ENCODE results near the gene ANKS1B.

Gene ANKS1B

DNA sequence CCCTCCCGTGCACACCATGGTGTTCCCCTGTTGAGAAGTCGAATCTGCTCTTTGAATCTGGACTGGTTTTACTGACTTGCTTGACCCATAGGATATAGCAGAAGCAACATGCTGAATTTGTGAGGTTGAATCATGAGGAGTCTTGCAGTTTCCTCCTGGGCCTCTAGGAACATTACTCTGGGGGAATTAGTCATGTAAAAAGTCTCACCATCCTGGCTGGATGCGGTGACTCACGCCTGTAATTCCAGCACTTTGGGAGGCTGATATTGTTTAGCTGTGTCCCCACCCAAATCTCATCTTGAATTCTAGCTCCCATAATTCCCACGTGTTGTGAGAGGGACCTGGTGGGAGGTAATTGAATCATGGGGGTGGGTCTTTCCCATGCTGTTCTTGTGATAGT lies 1228.9 kb downstream of the ANKS1B start:
- peak; percentile 62 for DNase-seq (ENCODE audit: low read depth)

DNA sequence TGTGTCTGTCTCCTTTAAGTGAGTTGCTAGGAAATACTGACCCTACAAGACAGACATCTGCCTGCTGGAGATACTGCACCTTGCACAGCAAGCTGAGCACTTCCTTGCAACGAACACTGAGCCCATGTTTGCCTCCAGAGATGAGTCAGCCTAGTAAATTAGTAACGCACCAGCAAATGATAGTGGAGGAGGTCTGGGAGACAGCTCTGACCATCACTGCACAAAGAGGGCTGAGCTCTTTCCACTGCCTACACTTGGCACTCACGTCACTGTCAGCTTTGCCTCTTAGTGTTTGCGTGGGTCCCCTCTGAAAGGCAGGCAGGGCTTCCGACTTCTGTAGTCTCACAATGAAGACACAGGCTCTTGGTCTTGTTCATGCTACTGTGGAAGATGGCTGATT lies 1230.6 kb downstream of the ANKS1B start:
- DNase-seq (ENCODE audit: low read depth): peak; percentile 50

DNA sequence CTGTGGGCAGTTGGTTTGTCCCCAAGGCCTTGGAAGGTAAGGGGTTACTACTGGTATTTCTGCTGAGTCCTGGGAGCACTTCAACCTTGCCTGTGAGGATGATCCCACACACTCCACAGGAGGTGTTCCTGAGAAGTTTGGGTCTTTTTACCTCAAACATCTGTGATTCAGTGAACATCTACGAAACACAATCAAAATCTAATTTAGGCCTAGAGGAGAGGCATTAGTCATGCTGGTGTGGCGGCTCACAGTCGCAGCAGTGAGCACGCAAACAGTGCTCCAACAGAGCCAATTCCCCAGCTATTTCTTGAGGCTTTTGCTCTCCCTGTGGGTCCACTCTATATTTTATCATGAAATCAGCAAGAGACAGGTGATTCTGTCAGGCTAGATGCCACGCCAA lies 1232.0 kb downstream of the ANKS1B start:
- DNase-seq (ENCODE audit: low read depth): peak; percentile 10

DNA sequence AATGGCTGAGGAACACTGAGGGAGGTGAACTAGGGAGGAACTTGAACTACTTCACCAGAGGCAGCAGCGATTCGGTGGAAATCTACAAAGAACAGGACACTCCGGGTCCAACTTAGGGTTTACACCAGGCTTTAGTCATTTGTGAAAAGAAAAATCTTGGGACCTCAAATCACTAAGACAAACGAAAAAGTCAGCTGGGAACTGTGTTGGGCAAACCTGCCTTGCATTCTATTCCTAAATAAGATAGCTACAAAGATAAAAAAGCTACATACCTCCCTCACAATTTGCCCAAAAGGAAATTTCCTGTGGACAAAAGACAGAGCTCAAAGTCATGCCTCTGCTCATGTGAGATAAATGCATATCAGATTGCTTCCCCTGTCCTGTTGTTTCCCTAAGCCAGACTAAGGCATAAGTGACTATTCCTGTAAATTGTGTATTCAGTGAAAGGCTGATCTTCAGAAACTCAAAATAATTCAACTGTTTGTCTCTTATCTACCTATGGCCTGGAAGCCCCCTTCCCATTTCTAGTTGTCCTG lies 1233.1 kb downstream of the ANKS1B start:
- no peak for DNase-seq (ENCODE audit: low read depth)

- DNase-seq (ENCODE audit: low read depth): no peak
These were observed 1234.2 kb downstream of the ANKS1B start for GRCh38 chr12:98750511-98750910.

GRCh38 chr12:98748463-98748862 lies 1236.3 kb downstream of the ANKS1B start:
- no peak for DNase-seq (ENCODE audit: low read depth)

DNA sequence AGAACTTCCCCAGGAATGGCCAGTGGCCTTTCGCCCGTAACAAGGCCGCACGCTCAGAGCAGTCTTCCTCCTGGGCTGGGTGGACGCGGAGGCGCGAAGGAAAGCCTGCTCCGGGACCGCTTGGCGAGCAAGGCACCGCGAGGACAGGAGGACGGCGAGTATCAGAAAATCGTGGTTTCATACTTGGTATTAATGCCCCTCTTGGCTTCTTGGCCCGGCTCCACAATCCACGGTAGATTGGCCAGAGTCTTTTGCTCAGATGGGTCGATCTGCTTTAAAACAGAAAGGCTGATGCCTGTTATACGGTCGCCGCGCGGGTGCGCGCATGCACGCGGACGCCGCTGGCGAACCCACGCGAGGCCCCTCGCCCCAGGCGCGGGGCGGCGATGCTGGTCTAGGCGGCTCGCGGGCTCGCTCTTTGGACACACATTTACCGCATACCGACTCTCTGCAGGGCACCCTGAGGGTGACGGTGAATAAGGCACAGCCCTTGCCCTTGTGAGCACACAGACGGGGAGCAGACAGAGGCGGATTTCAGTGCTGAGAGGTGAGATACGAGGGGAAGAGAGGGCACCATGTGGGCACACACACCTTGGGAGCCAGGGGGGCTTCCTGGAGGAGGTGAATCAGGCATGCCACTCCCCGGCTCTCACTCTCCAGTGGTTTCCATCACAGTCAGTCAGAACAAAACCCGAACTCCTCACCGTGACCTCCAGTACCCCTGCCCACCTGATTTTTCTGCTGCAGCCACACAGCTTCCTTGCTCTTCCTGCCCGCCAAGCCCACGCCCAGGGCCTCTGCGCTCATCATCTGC lies 1239.0 kb downstream of the ANKS1B start:
- peak; percentile 19 for DNase-seq (ENCODE audit: low read depth)

DNA sequence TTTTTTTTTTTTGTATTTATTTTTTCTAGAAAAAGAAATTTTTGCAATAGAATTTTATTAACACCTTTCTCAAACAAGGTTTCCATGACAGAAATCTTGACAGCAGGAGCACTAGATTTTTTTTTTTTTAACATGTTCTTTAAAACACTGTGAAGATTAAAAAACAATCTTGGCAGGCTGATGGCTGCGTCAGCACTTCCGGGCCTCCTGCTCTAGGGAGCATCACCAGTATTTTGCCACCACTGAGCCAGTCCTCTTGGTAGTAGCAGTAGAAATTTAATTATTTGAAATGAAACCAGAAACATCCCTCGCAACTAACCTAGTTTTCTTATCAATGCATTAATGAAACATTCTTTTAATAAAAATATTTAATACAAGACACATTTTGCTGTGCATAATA lies 1240.1 kb downstream of the ANKS1B start:
- no peak for DNase-seq (ENCODE audit: low read depth)

DNA sequence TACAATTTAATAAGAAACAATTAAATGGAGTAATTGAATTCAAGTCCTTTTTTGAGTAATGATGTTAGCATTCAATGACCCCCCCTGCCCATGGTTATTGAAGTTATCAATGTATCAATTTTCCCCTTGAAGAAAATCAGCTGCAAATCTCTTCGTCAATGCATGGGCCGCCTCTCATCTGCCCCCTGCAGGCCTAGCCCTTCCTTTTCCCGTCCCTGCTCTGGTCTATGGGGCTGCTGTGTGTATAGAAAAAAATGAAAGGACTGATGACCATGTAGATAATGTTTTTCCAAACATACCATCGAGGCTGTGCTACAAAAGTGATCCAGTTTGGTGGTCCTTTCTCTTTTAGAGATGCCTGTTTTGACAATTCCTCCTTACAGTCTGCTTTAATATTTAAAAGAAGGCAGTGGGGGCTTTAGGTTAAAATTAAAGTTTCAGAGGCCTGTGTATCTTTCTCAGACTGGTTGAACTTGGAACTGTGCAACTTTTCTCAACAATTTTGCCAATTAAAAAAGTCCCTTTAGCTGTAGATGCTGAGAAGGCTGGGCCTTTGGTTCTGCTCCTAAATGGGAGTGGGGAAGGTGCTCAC lies 1241.3 kb downstream of the ANKS1B start:
- peak; percentile 41 for DNase-seq (ENCODE audit: low read depth)

DNA sequence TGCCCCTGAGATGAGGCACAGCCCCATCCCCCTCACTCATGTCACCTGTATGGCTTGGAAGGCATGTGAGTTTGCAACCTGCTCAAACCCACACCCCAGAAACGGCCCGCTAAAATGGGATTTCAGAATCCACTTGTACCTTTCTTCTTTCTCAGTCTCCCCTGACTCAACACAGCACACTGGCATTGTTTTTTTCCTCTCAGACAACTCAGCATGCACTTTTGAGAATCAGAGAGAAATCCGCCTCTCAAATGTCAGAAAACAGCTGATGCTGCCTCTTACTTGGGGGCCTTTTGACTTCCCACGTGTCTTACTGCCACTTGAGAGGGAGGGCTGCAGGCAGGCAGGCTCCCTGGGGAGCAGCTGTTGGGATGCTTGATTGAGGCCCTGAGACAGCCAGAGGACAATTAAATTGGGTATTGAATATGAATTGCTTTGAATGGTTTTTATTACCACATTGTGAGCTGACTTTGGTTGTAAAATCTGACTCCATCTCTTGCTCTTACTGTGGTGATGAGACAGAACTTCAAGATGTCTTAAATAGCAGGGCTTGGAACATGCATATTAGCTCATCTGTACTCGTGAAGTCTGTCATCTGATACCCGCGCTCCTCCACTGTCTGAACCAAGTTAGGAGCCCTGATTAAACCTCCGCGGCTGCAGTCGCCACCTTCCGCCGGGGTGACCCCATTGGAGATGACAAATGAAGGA lies 1243.0 kb downstream of the ANKS1B start:
- peak; percentile 22 for DNase-seq (ENCODE audit: low read depth)

DNA sequence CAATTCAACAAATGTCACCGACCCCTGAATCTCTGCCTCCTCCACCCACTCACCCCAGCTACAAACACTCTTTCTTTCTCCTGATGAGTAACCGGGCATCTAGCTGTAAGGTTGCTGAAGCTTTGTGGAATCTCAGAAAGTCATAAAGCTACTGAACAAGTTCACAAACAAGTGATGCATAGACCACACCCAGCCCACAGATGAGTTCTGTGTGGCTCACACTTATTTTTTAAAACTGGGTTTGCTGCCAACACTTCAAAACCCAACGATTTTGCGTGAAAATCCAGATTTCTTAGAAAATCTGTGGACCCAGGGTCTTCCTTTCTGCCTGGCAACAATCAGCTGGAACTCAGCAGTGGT lies 1243.6 kb downstream of the ANKS1B start:
- no peak for DNase-seq (ENCODE audit: low read depth)

DNA sequence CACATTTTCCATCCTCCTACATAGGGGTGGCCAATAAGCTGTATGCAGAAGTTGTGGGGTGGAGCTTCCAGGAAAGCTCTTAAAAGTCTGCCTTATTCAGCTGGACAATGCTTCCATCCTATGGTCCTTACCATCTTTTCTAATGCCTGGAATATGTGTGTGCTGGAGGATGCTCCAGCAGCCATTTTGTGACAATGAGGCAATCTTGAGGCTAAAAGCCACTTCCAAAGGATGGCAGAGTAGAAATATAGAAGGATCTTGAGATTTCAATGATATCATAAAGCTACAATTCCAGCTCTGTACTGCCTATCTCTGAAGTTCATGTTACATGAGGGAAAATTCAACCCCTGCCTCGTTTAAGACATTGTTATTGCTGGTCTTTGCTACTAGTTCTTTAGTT lies 1244.0 kb downstream of the ANKS1B start:
- DNase-seq (ENCODE audit: low read depth): no peak

- no peak for DNase-seq (ENCODE audit: low read depth)
These were observed 1246.2 kb downstream of the ANKS1B start for GRCh38 chr12:98738539-98738938.

GRCh38 chr12:98738002-98738401 lies 1246.7 kb downstream of the ANKS1B start:
- no peak for DNase-seq (ENCODE audit: low read depth)

- no peak for DNase-seq (ENCODE audit: low read depth)
These were observed 1247.4 kb downstream of the ANKS1B start for GRCh38 chr12:98737322-98737712.

DNA sequence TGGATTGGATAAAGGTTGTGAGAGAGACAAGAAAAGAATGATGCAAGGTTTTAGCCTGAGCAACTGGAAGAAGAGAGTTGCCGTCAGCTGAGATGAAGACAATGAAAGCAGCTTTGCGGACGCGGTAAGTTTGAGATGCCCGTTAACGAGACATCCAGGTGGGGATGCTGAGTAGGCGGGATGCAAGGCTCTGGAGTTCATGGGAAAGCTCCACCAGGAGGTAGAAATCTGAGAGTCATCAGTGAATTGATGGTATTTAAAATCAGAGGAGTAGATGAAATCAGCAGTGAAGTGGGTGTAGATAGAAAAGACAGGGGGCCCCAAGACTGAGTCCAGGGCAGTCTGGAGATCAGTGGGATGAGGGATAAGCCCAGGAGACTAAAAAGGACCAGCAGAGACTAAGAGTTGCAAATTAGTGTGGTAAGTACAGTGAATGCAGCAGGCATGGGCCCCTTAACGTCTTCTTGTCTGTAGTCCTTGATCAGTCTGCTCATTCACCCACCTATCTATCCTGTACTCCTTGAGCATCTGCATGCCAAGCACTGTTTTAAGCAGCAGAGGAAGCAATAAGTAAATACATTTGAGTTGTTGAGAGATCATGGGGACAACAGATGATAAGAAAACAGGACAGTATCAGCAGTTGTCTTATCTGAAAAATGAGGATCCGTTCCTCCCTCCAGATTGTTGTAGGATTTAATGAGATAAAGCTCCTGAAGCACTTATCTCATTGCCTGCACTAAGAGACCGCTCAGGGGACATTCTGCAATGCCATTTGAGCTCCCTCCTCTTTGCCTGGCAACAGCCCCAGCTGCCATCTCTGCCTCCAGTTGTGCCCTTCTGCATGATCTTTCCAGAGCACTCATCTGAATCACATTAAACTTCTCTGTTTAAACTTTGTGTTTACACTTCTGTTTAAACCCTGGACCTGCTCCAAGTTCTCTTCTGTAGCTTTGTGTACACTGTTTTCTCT lies 1248.1 kb downstream of the ANKS1B start:
- peak; percentile 36 for DNase-seq (ENCODE audit: low read depth)

DNA sequence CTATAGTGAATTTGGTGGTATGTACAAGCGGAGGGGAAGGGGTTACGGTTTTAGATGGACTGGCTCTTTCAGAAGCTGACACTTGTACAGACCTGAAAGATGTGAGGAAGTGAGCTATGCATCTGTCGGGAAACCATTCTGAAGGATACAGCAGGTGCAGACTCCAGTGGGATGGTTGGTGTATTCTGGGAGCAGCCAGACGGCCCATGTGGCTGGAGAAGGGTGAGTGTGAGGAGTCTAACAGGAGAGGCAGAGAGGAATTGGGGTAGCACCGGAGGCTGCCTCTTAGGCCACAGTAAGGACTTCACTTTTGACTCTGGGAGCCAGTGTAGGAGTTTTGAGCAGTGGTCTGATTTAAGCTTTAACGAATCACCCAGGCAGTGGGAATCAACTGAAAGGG lies 1248.9 kb downstream of the ANKS1B start:
- no peak for DNase-seq (ENCODE audit: low read depth)

DNA sequence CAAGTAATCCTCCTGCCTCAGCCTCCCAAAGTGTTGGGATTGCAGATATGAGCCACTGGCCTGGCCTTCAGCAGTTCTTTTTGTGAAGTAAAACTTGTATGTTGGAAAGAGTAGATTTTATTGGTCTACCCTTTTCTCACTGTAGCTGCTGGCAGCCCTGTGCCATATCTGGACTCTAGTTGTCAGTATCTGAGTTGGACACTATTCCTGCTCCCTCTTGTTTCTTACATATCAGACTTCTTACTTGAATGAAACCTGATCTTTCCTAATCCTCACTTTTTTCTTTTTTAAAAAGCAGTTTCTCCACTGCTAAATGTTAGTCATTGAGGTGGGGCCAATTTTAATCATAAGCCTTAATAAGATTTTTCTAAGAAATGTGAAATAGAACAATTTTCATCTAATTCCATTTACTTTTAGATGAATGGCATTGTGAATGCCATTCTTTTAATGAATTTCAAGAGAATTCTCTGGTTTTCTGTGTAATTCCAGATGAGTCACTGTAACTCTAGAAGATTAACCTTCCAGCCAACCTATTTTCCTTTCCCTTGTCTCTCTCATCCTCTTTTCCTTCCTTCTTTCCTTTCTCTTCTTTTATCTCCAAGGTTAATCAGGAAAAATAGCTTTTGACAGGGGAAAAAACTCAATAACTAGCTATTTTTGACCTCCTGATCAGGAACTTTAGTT lies 1250.9 kb downstream of the ANKS1B start:
- DNase-seq (ENCODE audit: low read depth): peak; percentile 26

DNA sequence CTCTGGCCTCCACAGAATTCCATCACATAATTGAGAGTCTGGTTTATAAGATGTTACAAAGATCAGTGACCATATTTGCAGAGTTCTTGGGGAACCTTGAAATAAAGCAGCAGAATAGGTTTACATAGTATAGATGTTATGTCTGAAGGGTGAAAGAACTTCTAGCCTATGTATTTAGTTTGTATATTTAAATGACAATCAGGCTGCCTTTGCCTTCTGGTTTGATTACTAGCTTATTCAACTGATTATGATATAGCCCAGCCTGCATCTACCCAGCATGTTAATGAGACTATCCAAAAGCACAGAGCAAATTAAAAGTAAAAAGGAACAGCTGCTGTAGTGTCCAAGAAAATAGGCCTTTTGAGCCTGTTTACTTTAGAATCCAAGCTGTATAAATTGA lies 1254.3 kb downstream of the ANKS1B start:
- no peak for DNase-seq (ENCODE audit: low read depth)

DNA sequence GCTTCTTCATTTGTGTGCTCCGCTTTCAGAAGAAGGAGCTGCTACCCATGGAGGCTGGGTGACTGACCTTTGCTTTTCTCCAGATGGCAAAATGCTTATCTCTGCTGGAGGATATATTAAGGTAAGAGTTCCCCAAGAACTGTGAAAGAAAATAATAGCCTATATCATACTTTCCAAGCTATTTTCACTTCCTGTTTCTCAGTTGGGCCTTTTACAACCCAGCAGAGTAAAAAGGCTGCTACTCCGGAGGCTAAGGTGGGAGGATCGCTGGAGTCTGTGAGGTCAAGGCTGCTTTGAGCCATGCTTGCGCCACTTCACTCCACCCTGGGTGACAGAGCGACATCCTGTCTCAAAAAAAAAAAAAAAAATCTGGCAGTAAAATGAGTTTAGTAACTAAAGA lies 1257.5 kb downstream of the ANKS1B start:
- no peak for DNase-seq (ENCODE audit: low read depth)
